Measurements from ENCODE around the gene ACBD3.

ACBD3 gene

DNA sequence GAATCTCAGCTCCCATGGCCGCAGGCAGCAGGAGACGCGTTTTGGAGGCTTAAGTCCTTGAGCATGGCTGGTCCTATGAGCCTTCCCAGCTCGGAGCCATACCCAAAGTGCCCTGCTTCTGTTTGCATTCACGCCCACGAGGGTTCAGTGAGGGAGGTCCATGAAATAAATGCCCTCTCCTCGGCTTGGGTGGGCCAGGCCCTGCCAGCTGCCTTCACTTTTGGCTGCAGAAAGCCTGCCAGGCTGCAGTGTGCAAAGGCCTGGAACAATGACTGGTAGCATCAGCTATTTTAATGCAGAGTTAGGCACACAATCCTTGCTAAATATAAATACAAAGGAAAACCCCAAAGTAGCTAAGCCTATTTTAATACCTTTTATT, 74.7 kb downstream of the ACBD3 start:
- DNase-seq = peak in 14 of 51 donors; percentile 6 to 65 (median 32)

DNA sequence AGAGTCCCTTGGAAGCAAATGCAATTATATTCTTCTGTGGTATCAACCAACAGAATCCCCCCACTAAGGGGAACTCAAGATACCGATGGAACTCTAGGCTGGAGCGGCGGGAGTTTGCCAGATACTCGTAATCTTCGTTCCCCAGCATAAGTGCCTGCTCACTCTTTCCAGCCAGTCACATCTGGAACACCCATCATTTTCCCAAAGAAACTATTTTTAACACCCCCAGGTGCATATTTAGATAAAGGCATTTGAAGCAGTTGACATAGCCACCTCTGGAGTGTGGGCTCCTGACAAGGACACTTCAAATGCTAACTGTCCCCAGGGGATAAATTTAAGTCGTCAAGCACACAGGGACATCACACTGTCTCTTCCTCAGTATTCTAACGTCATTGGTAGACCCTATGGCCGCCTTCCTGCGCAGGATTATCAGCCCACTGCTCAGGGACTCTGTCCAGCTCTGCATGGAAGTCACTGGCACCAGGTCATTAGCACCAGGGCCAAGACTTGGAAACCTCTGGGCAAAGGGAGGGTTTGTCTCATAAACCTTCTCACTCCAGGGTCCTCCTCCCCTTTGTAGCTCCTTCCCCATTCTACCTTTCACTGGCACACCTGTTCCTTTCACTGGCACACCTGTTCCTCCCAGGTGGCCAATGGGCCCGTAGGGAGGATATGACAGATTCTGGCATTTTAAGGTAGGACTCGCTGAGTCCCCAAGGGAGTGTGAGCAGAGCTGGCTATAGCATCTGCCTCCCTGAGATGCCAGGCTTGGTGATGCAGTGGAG, 75.3 kb downstream of the ACBD3 start:
- peak in 1 of 51 donors; percentile 34 for DNase-seq

DNA sequence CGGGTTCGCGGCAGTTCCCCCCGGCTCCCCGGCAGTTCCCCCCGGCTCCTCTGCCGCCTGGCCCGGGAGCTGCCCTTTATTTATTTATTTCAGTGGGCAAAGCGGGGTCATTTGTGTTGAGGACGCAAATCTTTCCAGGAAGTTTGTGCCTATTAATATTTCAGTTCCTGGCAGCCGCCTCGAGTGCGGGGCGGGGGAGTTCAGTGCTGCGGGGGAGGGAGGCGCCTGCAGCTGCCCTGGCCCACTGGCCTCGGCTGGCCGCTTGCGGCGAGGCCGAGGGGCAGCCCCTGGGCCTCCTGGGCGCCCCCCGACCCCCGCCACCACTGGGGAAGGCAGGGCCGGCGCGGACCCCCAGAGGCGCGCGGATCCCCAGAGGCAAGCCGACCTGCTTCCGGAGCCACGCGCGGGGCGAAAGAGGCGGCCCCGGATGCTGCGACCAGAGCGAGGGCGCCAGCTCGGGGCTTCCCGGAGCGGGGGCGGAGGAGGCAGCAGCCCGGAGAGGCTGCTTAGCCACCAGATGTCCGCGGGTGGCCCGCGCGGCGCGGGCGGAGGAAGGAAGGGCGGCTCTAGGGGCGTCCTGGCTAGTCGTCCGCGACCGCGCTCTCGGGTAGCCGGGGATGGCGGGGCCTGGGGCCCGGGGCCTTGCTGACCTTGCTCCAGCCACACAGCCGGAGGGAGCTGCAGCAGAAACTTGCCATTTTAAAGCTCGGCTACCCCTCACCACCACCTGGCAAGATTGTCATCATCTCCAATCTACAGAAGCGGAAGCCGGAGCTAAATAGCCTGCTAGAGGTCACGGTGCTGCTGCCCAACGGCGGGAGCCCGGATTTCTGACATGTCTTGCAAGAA, 76.1 kb downstream of the ACBD3 start:
- DNase-seq = peak in 43 of 51 donors; percentile 15 to 91 (median 66)

DNA sequence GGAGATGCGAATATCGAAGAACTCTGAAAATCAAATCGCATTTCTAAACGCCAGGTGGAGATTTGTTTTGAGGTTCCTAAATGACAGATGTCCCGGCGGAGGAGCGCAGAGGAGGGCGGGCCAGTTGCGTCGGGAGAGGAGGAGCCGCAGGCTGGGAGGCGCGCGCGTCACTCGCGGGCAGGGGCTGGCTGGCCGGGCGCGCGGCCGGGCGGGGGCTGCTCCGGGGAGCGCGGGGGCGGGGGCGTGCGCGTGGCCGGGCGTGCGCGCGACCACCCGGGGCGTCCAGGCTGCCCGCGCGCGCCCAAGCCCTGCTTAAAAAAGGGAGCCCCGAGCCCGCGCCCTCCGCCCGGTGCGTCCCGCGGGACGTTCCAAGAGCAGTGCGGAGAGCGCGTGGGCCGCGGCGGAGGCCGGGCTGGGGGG, 76.7 kb downstream of the ACBD3 start:
- peak in 50 of 51 donors; percentile 38 to 92 (median 78) for DNase-seq

DNA sequence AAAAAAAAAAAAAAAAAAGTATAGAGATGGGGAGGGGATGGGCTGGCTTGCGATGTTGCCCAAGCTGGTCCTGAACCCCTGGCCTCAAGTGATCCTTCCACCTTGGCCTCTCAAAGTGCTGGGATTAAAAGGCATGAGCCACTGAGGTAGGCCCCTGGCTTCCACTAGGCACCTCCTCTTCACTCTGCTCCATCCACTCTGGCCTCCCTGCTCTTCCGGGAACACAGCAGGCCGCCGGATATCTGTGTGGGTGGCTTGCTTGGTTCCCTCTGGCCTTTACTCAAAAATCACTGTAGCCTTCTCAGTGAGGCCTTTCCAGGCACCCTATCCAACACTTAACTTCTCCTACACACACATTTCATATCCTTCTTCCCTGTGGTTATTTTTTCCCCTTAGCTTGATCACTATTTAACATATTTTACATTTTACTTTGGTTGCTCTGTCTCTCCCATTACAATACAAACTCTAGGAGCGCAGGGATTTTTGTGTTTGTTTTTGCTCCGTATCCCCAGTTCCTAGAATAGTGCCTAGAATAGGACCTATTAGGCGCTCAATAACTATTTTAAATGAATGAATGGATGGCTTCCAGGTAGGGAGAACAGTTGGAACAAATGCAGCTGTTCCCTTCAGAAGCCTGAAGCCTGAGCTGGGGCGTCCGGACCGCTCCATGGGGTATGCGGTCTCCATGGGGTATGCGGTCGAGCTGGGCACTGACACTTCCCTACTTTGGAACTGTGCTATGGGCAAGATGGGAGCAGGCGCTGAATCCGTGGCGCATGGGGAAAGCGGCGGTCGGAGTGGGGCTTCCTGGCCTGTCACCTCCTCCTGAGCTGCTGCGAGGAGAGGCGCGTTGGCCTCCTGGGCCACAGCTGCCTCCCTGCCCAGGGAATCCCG, 77.4 kb downstream of the ACBD3 start:
- peak in 6 of 51 donors; percentile 7 to 72 (median 59) for DNase-seq

DNA sequence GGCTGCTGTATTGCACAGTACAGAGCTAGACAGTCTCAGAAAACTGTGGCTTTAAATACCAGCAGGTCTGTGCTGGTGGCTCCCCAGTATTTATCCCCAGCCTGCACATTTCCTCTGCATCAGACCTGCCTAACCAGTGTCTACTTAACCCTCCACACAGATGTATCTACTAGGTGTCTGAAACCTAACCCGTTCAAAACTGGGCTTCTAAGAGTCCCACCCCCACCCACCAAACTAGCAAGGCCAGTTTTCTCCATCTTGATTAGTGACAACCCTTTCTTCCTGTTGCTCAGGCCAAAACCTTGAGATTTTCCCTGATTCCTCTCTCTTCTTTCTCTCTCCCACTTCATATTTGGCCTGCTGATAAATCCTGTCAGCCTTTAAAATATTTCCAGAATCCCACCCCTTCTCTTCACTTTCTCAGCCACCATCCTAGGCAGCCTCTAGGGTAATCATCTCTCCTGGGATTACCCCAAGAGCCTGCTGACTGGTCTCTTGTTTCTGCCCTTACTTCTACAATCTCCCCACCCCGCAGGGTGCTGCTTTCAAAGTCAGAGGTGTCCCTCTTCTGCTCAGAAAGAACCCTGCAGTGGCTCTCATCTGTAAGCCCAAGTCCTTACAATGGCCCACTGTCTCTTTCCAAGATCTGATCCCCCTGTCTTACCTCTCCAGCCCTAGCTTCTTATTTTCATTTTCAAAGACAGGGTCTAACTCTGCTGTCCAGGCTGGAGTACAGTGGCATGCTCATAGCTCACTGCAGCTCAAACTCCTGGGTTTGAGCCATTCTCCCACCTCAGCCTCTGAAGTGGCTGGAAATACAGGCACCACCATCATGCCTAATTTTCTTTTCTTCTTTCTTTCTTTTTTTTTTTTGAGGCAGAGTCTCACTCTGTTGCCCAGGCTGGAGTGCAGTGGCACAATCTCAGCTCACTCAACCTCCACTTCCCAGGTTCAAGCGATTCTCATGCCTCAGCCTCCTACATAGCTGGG, 78.8 kb downstream of the ACBD3 start:
- no peak for DNase-seq

DNA sequence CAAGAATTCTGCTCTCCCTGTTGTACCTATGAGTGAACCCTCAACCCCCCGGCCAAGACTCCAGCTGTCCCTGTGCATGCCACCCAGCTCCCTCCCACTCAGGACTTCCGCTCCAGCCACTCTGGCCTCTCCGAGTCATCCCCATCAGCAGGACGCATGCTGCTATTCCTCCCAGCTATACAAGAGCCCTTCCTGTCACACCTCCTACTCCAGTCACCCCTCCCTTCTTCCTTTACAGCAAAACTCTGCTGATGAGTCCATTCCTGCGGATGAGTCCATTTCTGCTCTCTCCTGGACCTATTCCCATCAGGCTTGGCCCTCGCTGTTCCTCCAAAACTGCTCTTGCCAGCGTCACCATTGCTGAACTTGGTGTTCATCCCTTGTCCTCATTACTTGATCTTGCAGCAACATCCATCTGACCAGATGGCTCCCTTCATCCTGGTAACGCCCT, 81.8 kb downstream of the ACBD3 start:
- DNase-seq = no peak

DNA sequence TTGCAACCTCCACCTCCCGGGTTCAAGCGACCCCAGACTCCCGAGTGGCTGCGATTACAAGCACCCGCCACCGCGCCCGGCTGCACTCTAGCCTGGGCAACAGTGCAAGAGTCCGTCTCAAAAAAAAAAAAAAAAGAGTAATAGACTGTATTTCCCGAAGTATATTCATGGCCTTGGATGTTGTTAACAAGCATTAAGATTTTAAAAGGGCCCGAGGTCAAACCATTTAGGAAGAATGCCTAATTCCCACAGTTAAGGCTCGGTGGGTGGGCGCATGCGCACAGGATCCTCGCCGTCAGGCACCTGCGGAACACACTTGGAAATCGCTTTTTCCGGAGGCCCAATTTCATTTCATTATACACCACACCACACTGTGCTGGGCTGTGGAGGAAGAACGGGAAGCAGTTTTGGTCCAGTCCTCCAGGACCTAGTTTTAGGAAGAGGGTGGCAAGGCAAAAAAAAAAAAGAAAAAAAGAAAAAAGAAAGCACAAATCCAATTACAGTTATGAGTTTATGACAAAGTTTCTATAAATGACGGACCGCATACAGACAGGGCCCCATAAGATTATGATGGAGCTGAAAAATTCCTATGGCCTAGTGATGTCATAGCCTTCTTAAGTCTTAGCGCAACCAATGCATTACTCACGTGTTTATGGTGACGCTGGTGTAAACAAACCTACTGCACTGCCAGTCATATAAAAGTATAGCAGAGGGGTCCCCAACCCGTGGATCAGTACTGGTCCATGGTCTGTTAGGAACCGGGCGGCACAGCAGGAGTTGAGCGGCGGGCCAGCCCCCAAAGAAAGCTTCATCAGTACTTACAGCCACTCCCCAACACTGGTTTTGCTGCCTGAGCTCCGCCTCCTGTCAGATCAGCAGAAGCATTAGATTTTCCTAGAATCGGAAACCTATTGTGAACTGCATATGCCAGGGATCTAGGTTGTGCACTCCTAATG, 85.8 kb downstream of the ACBD3 start:
- peak in 18 of 51 donors; percentile 3 to 52 (median 19) for DNase-seq

DNA sequence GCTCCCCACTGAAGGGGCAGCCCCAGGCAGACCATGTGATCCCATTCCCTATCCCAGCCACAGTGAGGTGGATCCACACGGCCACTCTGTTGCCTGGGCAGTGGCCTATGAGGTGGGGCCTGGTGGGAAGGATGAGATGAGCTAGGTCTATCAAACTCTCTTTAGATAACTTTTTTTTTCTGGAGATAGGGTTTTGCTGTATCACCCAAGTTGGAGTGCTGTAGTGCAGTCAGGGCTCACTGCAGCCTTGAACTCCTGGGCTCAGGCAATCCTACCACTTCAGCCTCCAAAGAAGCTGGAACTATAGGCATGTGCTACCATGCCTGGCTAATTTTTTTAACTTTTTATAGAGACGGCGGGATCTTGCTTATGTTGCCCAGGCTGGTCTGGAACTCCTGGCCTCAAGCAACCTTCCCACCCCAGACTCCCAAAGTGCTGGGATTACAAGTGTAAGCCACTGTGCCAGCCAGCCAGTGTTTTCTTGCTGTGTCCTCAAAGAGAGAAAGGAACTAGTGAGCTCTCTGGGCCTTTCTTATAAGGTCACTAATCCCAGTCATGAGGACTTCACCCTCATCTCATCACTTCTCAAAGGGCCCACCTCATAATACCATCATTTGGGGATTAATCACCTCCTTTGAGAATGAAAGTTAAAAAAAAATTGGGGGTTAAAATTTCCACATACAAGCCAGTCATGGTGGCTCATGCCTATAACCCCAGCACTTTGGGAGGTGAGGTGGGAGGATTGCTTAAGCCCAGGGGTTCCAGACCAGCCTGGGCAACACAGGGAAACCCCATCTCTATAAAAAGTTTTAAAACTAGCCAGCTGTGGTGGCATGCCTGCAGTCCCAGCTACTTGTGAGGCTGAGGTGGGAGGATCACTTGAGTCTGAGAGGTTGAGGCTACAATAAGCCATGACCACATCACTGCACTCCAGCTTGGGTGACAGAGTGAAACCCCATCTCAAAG, 87.4 kb downstream of the ACBD3 start:
- DNase-seq = no peak

DNA sequence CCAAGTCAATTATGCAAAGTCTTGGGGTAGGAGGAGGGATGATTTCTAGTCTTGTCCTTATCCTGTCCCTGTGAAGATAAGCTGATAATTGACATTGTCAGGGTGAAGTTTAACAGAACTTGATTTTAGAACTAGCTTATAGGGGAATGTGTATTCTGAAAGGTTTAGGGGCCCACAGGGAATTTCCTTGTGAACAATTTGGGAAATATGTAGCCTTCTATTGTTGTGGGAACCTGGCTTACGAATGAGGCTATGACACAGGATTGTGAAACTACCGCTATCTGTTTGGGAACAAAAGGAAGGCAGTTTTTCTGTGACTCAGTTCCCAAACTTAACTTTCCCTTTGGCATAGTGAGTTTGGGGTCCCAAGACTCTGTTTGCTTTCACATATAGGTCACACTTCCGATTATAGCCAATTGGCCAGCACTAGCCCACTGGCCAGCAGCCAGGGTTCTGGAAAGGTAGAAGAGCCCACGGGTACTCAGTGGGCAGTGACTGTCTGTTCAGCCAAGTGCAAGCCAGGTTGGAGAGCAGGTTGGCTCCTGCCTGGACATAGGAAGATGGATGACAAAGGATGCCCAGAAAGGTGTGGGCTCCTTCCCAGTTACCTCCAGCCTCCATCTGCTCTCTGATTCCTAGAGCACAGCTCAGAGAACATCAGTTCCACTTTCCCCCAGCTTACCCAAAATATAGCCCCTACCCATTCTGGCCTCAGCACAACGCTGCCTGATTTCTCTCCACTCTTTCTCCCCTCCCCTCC, 88.5 kb downstream of the ACBD3 start:
- no peak for DNase-seq

DNA sequence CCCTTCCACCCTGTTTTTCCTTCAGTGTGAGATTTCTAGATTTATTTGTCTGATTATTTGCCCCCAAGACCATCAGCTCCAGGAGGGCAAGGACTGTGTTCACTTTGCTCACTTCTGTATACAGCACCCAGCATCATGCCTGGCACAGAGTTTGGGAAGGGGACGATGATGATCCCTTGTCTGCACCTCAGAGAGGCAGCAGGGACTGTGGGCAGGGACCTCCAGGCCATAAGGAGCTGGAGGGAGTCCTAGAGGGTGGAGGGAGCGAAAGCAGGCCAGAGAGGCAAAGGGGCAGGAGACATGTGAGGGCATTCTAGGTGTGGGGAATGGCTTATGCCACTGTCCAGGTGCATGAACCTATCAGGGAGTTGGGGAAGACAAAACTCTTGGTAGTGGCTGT, 91.3 kb downstream of the ACBD3 start:
- no peak for DNase-seq
